Neural cell (in vitro differentiated cells): Measurements from ENCODE around the gene POU6F2. TPM values are rescaled to one million over a fixed set of nuclear protein-coding genes. Genes with fewer than 3 reads are reported as not detected.

ENCODE experiments used
- H2AFZ ChIP-seq: fragments of 200-600, 300-800 bp; sonication (generic), shearing (Covaris generic); 2 replicates; pipeline ENCODE4 v1.6.0; 2014; ENCODE audit warnings: low read depth, mild to moderate bottlenecking, antibody characterized with exemption, low read length, moderate library complexity
- H3F3A ChIP-seq: fragments of 200-600 bp; shearing (Covaris generic); 2 replicates; pipeline ENCODE4 v1.6.1; 2016; ENCODE audit warnings: mild to moderate bottlenecking, moderate library complexity, mixed read lengths, antibody characterized with exemption, low read length; ENCODE audit not compliant: insufficient read depth, poor library complexity, severe bottlenecking
- H3K27ac ChIP-seq: fragments of 200-600, 300-800 bp; sonication (generic), shearing (Covaris generic); 2 replicates; pipeline ENCODE4 v1.5.1; 2014; ENCODE audit warnings: mild to moderate bottlenecking, low read length, moderate library complexity
- H3K27me3 ChIP-seq: fragments of 300-800, 200-600 bp; sonication (generic), shearing (Covaris generic); 2 replicates; pipeline ENCODE4 v1.6.0; 2014; ENCODE audit warnings: mild to moderate bottlenecking, low read depth, low read length, moderate library complexity; ENCODE audit not compliant: insufficient read depth
- H3K36me3 ChIP-seq: fragments of 300-800, 200-600 bp; sonication (generic), shearing (Covaris generic); 2 replicates; pipeline ENCODE4 v1.5.1; 2014; ENCODE audit warnings: mild to moderate bottlenecking, antibody characterized with exemption, low read length, moderate library complexity; ENCODE audit not compliant: insufficient read depth
- H3K4me2 ChIP-seq: fragments of 300-800, 200-600 bp; sonication (generic), shearing (Covaris generic); 2 replicates; pipeline ENCODE4 v1.6.0; 2014; ENCODE audit warnings: mild to moderate bottlenecking, low read length
- H3K4me3 ChIP-seq: fragments of 300-800, 200-600 bp; sonication (generic), shearing (Covaris generic); 2 replicates; pipeline ENCODE4 v1.5.1; 2014; ENCODE audit warnings: mild to moderate bottlenecking, low read length, moderate library complexity
- H3K79me2 ChIP-seq: fragments of 200-600 bp; shearing (Covaris generic); replicated peaks from 2 replicates; pipeline ENCODE4 v1.6.0; 2014; ENCODE audit warnings: mild to moderate bottlenecking, low read length, moderate library complexity; ENCODE audit not compliant: insufficient read depth
- H3K9ac ChIP-seq: fragments of 300-800, 200-600 bp; sonication (generic), shearing (Covaris generic); 2 replicates; pipeline ENCODE4 v1.6.1; 2016; ENCODE audit warnings: mild to moderate bottlenecking, low read length, mixed read lengths
- H3K9me2 ChIP-seq: fragments of 200-600 bp; shearing (Covaris generic); 2 replicates; pipeline ENCODE4 v1.6.1; 2016; ENCODE audit warnings: mild to moderate bottlenecking, low read length, mixed read lengths; ENCODE audit not compliant: insufficient read depth
- H3K9me3 ChIP-seq: fragments of 200-600, 300-800 bp; sonication (generic), shearing (Covaris generic); 2 replicates; pipeline ENCODE4 v1.6.1; 2016; ENCODE audit warnings: mild to moderate bottlenecking, mixed run types, low read length, moderate library complexity, mixed read lengths
- H4K20me1 ChIP-seq: fragments of 200-600 bp; shearing (Covaris generic); 2 replicates; pipeline ENCODE4 v1.6.1; 2016; ENCODE audit warnings: mild to moderate bottlenecking, mixed run types; ENCODE audit not compliant: insufficient read depth
- EP300 ChIP-seq: fragments of 450-650 bp; conservative IDR thresholded peaks from 2 replicates; pipeline ENCODE4 v1.6.1; 2014; ENCODE audit warnings: antibody characterized with exemption, mild to moderate bottlenecking, moderate library complexity; ENCODE audit not compliant: poor library complexity, severe bottlenecking
- MXI1 ChIP-seq: fragments of 450-650 bp; conservative IDR thresholded peaks from 2 replicates; pipeline ENCODE4 v1.6.1; 2014; ENCODE audit warnings: antibody characterized with exemption, mild to moderate bottlenecking; ENCODE audit not compliant: poor library complexity, severe bottlenecking
- POLR2AphosphoS5 ChIP-seq: IDR thresholded peaks from 2 replicates; pipeline ENCODE4 v1.6.1; 2012
- RAD21 ChIP-seq: fragments of 450-650 bp; conservative IDR thresholded peaks from 2 replicates; pipeline ENCODE4 v1.6.1; 2014; ENCODE audit warnings: antibody characterized with exemption, mild to moderate bottlenecking, moderate library complexity
- SMC3 ChIP-seq: fragments of 450-650 bp; conservative IDR thresholded peaks from 2 replicates; pipeline ENCODE4 v1.6.1; 2014; ENCODE audit warnings: antibody characterized with exemption, mild to moderate bottlenecking, moderate library complexity; ENCODE audit not compliant: poor library complexity
- TAF1 ChIP-seq: IDR thresholded peaks from 2 replicates; pipeline ENCODE4 v1.6.1; 2012; ENCODE audit warnings: low read depth
- polyA plus RNA-seq: library from polyadenylated mRNA; depleted of rRNA; stranded (reverse); fragments of >200 nt; gene quantifications from 2 replicates; pipeline ENCODE4 v1.2.3, GENCODE V29; 2014
- TF ChIP-seq, protein P1 (sequence below): IDR thresholded peaks from 2 replicates; pipeline ENCODE4 v1.6.1; 2012; ENCODE audit warnings: borderline replicate concordance

POU6F2 gene
- polyA plus RNA-seq, 1 donor from 2014 or later = 2.8 TPM

DNA sequence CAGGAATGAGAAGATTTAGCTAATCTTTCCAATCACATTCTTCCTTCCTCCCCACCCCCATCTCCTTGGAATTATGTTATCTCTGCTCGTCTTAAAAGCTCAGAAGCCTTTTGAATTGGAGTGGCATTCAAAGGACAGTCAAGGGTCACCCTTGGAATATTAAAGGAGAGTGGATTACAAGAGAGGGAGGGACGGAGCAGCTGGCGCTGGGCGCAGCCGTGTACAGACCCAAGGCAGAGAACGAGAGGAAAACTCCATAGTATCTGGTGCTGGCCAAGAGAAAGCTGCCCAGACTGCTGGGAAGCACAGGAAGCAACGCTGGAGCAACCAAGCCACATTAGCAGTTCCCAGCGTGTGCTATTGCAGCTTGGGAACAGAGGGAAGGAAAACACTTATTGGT is 95.7 kb downstream of the POU6F2 start:
- Histone ChIP-seq H3K36me3 (no peaks in the 10 kb centered on the region), H2AFZ (no peak overlapping the region), H3K79me2 (no peaks in the 10 kb centered on the region), H3K27ac (no peak overlapping the region), H4K20me1 (no peaks in the 10 kb centered on the region), H3K9ac (no peak overlapping the region), H3K4me3 (no peak overlapping the region), H3K9me3 (no peaks in the 10 kb centered on the region), H3K4me2 (no peak overlapping the region), H3K9me2 (no peaks in the 10 kb centered on the region), H3K27me3 (no peaks in the 10 kb centered on the region), H3F3A (no peaks in the 10 kb centered on the region)
- no peak for TF ChIP-seq POLR2AphosphoS5
- TF ChIP-seq RAD21 = no peak
- no peak for TF ChIP-seq TAF1
- TF ChIP-seq MXI1 = no peak
- TF ChIP-seq SMC3 = no peak
- TF ChIP-seq, protein P1, sequence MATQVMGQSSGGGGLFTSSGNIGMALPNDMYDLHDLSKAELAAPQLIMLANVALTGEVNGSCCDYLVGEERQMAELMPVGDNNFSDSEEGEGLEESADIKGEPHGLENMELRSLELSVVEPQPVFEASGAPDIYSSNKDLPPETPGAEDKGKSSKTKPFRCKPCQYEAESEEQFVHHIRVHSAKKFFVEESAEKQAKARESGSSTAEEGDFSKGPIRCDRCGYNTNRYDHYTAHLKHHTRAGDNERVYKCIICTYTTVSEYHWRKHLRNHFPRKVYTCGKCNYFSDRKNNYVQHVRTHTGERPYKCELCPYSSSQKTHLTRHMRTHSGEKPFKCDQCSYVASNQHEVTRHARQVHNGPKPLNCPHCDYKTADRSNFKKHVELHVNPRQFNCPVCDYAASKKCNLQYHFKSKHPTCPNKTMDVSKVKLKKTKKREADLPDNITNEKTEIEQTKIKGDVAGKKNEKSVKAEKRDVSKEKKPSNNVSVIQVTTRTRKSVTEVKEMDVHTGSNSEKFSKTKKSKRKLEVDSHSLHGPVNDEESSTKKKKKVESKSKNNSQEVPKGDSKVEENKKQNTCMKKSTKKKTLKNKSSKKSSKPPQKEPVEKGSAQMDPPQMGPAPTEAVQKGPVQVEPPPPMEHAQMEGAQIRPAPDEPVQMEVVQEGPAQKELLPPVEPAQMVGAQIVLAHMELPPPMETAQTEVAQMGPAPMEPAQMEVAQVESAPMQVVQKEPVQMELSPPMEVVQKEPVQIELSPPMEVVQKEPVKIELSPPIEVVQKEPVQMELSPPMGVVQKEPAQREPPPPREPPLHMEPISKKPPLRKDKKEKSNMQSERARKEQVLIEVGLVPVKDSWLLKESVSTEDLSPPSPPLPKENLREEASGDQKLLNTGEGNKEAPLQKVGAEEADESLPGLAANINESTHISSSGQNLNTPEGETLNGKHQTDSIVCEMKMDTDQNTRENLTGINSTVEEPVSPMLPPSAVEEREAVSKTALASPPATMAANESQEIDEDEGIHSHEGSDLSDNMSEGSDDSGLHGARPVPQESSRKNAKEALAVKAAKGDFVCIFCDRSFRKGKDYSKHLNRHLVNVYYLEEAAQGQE = peak; percentile 25

DNA sequence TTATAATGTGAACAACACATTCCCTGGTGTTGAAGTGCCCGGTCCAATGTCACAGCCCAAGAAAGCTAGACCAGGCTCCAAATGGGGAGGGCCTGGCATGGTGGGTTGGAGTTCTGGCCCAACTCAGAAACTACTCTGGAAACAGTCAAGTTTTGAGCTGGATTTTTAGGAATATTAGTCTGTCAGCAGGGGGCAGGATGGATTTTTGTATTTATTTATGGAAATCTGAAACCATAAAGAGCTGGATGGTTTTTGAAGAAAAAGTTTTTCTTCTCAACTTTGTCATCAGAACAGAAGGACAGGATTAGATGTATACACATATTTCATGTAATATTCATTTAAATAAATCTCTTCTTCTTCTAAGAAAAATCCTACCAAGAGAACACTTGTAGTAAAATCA is 97.5 kb downstream of the POU6F2 start:
- no peak overlapping the region for H3K4me3 ChIP-seq
- no peaks in the 10 kb centered on the region for H3F3A ChIP-seq
- H3K9ac ChIP-seq = no peak overlapping the region
- H3K9me2 ChIP-seq = no peaks in the 10 kb centered on the region
- no peaks in the 10 kb centered on the region for H3K27me3 ChIP-seq
- H3K9me3 ChIP-seq = no peaks in the 10 kb centered on the region
- H3K4me2 ChIP-seq = no peak overlapping the region
- no peaks in the 10 kb centered on the region for H3K79me2 ChIP-seq
- no peaks in the 10 kb centered on the region for H4K20me1 ChIP-seq
- H3K27ac ChIP-seq = no peak overlapping the region
- TF ChIP-seq MXI1 (no peak), TAF1 (no peak), EP300 (no peak), SMC3 (peak; percentile 16), POLR2AphosphoS5 (no peak)
- H2AFZ ChIP-seq = no peak overlapping the region
- no peaks in the 10 kb centered on the region for H3K36me3 ChIP-seq

DNA sequence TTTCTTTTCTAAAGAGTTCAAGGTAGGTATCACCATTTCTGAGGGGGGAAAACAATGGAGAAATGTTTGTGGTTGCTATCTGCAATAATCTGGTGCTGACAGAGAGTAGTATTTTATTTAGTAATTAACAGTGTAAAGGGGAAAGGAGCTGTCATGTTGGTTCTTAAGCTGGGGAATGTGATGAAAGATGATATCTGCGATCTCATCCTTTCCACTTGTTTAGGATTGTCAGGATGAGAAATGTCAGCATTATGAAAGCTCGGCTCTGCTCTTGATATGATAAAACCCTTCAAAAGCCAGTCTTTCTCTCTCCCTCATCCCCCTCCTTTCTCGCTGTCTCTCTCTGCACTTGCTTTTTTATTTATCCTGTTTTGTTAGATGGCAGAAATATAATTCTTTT is 106.1 kb downstream of the POU6F2 start:
- Histone ChIP-seq H3F3A (peaks cover 5% of the 10 kb centered on the region), H3K9me3 (no peaks in the 10 kb centered on the region), H3K79me2 (no peaks in the 10 kb centered on the region), H3K27ac (peak overlapping the region; percentile 56), H3K27me3 (no peaks in the 10 kb centered on the region), H4K20me1 (no peaks in the 10 kb centered on the region), H3K4me2 (peak overlapping the region; percentile 68), H3K9ac (peak overlapping the region; percentile 21), H3K9me2 (no peaks in the 10 kb centered on the region), H2AFZ (no peak overlapping the region), H3K36me3 (no peaks in the 10 kb centered on the region), H3K4me3 (peak overlapping the region; percentile 58)
- TF ChIP-seq POLR2AphosphoS5 = peak; percentile 72
- TF ChIP-seq SMC3 = no peak
- TF ChIP-seq RAD21 = no peak
- peak; percentile 80 for TF ChIP-seq EP300
